Ovary (tissue), 3 donors: Measurements from ENCODE around the gene DCPS.

Experiments
- POLR2A ChIP-seq: fragments of 450-650 bp; IDR thresholded peaks from one replicate; pipeline ENCODE4 v1.6.1; 2017; ENCODE audit warnings: antibody characterized with exemption, mild to moderate bottlenecking, moderate library complexity
- TF ChIP-seq, protein P1 (sequence below), 3 donors: fragments of 450-650 bp in 2 of 3; fragments of 200-600 bp in 1 of 3; IDR thresholded peaks; one replicate each; pipeline versions ENCODE4 v1.5.1 to v1.8.0; 2016 to 2022; ENCODE audit warnings: antibody characterized with exemption in 3 of 3, mild to moderate bottlenecking in 1 of 3
- donor health status: DM: no; HTN: no; CAD: no.

DNA sequence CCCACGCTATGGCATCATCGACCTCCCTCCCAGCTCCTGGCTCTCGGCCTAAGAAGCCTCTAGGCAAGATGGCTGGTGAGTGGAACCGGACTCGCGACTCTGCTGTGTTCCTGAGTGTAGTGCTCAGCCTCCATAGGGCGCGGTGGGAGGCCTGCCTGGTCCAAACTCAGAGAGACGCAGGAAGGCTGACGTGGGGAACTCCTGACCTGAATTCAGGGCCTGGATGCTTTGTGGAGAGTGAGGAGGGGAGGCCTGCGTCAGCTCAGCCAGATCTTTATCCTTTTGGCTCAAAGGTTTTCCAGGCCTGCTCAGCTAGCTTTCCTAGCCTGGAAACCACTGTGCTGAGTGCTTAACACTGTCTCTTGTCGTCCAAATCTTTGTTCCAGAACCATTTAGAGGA, 13.0 kb upstream of the DCPS start:
- no peak for TF ChIP-seq POLR2A
- TF ChIP-seq, protein P1, sequence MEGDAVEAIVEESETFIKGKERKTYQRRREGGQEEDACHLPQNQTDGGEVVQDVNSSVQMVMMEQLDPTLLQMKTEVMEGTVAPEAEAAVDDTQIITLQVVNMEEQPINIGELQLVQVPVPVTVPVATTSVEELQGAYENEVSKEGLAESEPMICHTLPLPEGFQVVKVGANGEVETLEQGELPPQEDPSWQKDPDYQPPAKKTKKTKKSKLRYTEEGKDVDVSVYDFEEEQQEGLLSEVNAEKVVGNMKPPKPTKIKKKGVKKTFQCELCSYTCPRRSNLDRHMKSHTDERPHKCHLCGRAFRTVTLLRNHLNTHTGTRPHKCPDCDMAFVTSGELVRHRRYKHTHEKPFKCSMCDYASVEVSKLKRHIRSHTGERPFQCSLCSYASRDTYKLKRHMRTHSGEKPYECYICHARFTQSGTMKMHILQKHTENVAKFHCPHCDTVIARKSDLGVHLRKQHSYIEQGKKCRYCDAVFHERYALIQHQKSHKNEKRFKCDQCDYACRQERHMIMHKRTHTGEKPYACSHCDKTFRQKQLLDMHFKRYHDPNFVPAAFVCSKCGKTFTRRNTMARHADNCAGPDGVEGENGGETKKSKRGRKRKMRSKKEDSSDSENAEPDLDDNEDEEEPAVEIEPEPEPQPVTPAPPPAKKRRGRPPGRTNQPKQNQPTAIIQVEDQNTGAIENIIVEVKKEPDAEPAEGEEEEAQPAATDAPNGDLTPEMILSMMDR (IDR thresholded peaks at IDR 0.05) = no peak
